ENCODE results near the gene COL4A2.

The COL4A2 gene

DNA sequence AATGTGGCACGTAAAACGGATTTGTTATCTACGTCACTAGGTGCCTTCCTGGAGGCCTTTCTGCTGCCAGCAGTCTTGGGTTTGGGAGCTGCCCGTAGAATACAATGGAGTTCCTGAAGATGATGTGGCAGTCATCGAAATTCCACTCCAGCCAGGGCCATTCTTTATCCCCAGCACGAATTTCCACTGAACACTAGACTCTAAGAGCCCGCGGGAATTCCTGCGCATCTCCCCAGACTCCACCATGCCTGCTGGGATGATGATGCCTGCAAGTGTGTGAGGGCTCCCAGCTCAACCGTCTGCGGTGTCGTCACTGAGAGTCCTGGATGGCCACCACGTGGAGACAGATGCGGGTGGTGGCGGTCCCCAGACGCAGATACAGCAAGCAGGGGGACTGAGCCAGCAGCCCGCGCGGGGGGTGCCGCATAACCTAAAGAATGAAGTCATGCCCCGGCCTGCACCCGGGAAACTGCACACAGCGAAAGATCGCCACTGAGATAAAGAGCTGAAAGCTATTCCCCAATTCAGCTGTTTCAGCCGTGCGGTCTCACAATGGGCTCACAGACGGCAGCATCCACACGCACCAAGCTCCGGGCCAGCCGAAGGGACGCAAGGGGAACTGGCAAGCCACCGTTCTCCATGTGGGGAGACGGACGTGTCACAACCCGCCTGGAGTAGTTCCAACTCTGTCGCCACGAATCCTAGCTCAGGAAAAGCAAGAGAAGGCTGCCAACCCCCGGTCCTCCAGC is 41.2 kb upstream of the COL4A2 start:
- peaks cover 49% of the 10 kb centered on the region for H3K4me1 ChIP-seq (ENCODE audit: control insufficient read depth, insufficient read depth, low read length)
- H3K4me3 ChIP-seq (ENCODE audit: low read length), result no peak overlapping the region
- no peaks in the 10 kb centered on the region for H3K36me3 ChIP-seq (ENCODE audit: control insufficient read depth, insufficient read depth, low read length)
- no peak overlapping the region for H3K9ac ChIP-seq (ENCODE audit: low read length)
- no peaks in the 10 kb centered on the region for H3K27me3 ChIP-seq (ENCODE audit: control insufficient read depth, insufficient read depth, low read length)
- H3K27ac ChIP-seq (ENCODE audit: low read depth, low read length), result peak overlapping the region; percentile 54

DNA sequence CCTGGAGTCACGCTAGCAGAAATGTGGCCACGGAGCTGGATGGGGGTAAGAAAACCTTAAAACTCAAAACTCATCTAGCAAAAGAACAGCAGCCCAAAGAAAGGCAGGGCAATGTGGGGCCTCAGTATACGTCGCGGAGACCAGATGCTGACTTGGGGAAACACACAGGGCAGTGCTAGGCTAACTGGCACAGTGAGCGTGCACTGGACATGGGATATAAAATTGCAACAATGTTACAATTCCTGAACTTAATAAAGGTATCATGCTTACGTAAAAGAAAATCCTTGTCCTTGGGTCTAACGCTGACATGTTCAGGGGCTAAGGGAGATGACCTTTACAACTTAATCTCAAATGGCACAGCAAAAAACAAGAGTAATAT is 40.7 kb upstream of the COL4A2 start:
- Histone ChIP-seq H3K4me1 (ENCODE audit: control insufficient read depth, insufficient read depth, low read length) (peaks cover 54% of the 10 kb centered on the region), H3K9ac (ENCODE audit: low read length) (no peak overlapping the region), H3K27me3 (ENCODE audit: control insufficient read depth, insufficient read depth, low read length) (no peaks in the 10 kb centered on the region), H3K4me3 (ENCODE audit: low read length) (no peak overlapping the region), H3K27ac (ENCODE audit: low read depth, low read length) (peak overlapping the region; percentile 54), H3K36me3 (ENCODE audit: control insufficient read depth, insufficient read depth, low read length) (no peaks in the 10 kb centered on the region)

DNA sequence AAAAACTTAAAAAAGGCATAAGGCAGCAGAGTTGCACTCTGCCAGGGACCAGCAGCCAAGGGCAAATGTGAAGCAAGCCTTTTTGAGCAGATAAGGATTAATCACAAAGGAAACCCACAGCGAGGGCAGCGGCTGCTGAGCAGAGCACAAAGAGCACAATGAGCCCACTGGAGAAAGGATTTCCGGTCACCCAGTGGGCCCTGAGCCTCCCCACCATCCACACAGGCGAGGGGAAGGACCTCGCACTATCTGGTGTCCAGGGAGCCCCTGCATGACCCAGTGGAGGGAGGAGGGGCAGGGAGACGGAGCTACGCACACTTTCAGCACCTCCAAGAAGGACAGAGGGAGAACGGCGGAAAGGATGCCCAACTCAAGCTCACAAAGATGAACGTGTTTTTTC is 40.1 kb upstream of the COL4A2 start:
- H3K36me3 ChIP-seq (ENCODE audit: control insufficient read depth, insufficient read depth, low read length), result no peaks in the 10 kb centered on the region
- no peaks in the 10 kb centered on the region for H3K27me3 ChIP-seq (ENCODE audit: control insufficient read depth, insufficient read depth, low read length)
- no peak overlapping the region for H3K27ac ChIP-seq (ENCODE audit: low read depth, low read length)
- H3K4me3 ChIP-seq (ENCODE audit: low read length), result no peak overlapping the region
- peaks cover 48% of the 10 kb centered on the region for H3K4me1 ChIP-seq (ENCODE audit: control insufficient read depth, insufficient read depth, low read length)
- H3K9ac ChIP-seq (ENCODE audit: low read length), result no peak overlapping the region

DNA sequence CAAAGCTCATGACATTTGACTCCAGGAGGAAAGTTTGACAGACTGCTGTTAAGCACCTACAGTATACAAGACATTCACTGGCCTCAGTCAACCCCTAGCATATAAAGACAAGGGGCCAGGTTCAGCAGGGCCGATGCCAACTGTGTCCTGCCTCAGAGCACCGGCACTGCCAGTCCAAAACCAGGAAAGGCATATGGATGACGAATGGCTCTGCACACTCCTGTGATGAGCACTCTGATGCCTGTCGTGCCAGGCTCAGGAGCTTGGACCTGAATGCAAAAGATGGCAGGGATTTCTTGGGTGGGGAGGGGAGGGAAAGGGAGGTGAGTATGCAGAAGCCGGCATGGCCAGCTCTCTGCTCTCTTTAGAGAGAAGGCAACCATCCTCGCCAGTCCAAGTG is 39.0 kb upstream of the COL4A2 start:
- H3K27ac ChIP-seq (ENCODE audit: low read depth, low read length), result no peak overlapping the region
- H3K36me3 ChIP-seq (ENCODE audit: control insufficient read depth, insufficient read depth, low read length), result no peaks in the 10 kb centered on the region
- no peak overlapping the region for H3K9ac ChIP-seq (ENCODE audit: low read length)
- H3K27me3 ChIP-seq (ENCODE audit: control insufficient read depth, insufficient read depth, low read length), result no peaks in the 10 kb centered on the region
- H3K4me3 ChIP-seq (ENCODE audit: low read length), result no peak overlapping the region
- peaks cover 38% of the 10 kb centered on the region for H3K4me1 ChIP-seq (ENCODE audit: control insufficient read depth, insufficient read depth, low read length)

DNA sequence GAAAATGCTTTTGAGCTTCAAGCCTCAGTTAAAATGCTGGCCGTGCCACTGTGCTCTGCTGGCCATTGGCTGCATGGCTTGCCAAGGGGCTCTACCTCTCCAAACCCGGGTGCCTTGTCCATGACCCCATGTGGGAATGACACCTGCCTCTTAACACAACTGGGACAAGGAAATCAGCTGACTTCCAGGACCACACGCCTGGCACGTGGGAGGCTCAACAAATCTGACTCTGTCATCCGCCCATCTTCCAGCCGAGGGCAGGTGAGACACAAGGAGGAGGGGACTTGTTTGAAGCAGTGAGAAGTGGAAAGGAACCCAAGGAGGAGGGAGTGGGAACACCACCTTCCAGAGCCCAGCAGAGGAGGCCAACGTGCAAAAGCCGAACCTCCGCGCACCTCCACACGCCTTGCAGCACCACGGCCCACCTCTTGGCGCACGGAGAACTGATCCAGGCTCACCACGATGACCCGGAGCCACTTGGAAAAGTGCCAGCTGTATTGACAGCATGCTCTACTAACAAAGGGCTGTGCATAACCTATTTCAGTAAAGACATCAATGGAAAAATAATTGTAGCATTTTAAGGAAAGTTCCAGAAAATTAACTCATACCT is 38.4 kb upstream of the COL4A2 start:
- H3K9ac ChIP-seq (ENCODE audit: low read length), result no peak overlapping the region
- H3K4me1 ChIP-seq (ENCODE audit: control insufficient read depth, insufficient read depth, low read length), result peaks cover 34% of the 10 kb centered on the region
- H3K27me3 ChIP-seq (ENCODE audit: control insufficient read depth, insufficient read depth, low read length), result no peaks in the 10 kb centered on the region
- H3K36me3 ChIP-seq (ENCODE audit: control insufficient read depth, insufficient read depth, low read length), result no peaks in the 10 kb centered on the region
- no peak overlapping the region for H3K4me3 ChIP-seq (ENCODE audit: low read length)
- H3K27ac ChIP-seq (ENCODE audit: low read depth, low read length), result no peak overlapping the region

DNA sequence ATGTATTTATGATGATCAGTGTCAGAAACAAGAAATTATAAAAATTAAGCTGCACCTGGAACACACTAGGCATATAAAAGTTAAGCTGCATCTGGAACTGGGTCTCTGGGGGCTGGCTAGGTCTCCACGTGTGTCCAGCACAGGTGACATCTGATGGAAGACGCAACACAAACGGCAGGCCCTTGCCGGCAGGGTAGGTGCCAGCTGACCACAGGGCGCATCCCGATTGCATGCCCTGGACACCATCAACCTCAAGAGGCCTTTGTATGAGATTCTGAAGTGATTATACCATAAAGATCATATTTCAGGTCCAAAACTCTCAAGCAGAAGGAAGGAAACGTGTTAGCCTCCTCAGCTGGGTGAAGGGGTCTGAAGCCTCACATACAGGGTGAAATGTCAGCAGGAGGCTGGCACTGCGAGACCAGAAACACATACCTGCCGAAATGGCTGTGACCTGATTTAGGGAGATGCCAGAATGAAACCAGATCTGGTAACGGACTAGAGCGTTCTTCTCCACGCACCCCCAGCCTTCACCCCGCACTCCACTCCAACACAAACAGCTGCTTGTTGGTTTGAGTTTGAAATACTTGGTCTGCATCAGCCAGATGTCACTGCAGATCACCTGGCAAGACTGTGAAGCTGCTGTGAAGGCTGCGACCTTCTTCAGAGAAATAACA is 37.4 kb upstream of the COL4A2 start:
- Histone ChIP-seq H3K9ac (ENCODE audit: low read length) (no peak overlapping the region), H3K36me3 (ENCODE audit: control insufficient read depth, insufficient read depth, low read length) (no peaks in the 10 kb centered on the region), H3K27me3 (ENCODE audit: control insufficient read depth, insufficient read depth, low read length) (no peaks in the 10 kb centered on the region), H3K4me1 (ENCODE audit: control insufficient read depth, insufficient read depth, low read length) (peaks cover 37% of the 10 kb centered on the region), H3K27ac (ENCODE audit: low read depth, low read length) (peak overlapping the region; percentile 11), H3K4me3 (ENCODE audit: low read length) (no peak overlapping the region)

DNA sequence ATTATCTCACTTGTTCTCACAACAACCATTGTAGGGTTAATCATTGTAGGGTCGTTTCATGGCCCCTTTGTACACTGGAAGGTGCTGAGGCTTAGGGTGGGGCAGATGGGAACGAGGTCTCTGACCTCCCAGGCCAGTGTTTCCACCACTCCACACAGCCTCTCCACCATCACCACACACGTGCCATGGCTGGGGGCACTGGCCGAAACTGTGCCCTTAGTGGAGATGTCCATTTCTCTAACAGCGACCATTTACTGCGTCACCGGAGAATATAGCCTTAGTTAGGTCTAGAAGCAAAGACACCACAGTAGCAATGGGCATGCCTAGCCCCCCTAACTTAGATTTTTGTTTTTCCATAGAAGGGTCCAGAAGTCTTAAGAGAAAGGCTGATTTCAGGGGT is 36.6 kb upstream of the COL4A2 start:
- Histone ChIP-seq H3K36me3 (ENCODE audit: control insufficient read depth, insufficient read depth, low read length) (no peaks in the 10 kb centered on the region), H3K27ac (ENCODE audit: low read depth, low read length) (no peak overlapping the region), H3K4me3 (ENCODE audit: low read length) (no peak overlapping the region), H3K27me3 (ENCODE audit: control insufficient read depth, insufficient read depth, low read length) (no peaks in the 10 kb centered on the region), H3K9ac (ENCODE audit: low read length) (no peak overlapping the region), H3K4me1 (ENCODE audit: control insufficient read depth, insufficient read depth, low read length) (peaks cover 41% of the 10 kb centered on the region)

DNA sequence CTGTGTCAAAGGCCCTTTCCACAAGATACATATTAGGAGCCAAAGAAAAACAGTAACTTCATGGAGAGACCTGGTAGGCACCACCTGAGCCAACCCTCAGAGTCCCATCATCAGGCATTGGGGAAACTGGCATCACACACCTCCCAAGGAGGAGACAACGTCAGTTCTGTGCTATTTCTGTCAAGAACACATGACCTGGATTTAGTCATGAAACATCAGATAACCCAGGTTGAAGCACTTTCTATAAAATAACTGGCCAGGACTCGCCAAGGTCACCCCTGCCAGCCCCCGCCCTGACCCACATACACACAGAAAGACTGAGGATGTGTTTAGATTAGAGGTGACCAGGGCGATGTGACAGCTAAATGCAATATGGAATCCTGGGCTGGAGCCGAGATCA is 35.8 kb upstream of the COL4A2 start:
- Histone ChIP-seq H3K27ac (ENCODE audit: low read depth, low read length) (peak overlapping the region; percentile 19), H3K27me3 (ENCODE audit: control insufficient read depth, insufficient read depth, low read length) (no peaks in the 10 kb centered on the region), H3K4me1 (ENCODE audit: control insufficient read depth, insufficient read depth, low read length) (peaks cover 40% of the 10 kb centered on the region), H3K4me3 (ENCODE audit: low read length) (no peak overlapping the region), H3K9ac (ENCODE audit: low read length) (no peak overlapping the region), H3K36me3 (ENCODE audit: control insufficient read depth, insufficient read depth, low read length) (no peaks in the 10 kb centered on the region)

DNA sequence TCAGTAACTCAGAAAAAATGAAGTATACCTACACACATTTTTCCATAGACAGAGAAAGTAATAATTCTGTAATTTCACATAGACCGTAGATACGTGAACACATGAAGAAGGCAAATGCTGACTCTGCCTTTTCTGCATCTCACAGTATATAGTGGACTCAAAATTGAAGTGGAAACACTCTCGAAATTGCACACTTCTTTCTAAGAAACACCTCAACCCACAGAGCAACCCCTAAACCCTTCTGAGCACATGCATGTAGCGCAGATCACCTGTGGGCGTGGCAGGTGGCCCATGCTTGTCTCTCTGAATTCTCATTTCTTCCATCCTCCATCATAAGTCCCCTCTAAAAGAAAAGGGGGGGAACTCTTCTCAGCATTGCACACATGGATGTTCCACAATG is 34.9 kb upstream of the COL4A2 start:
- H3K9ac ChIP-seq (ENCODE audit: low read length), result no peak overlapping the region
- peaks cover 35% of the 10 kb centered on the region for H3K4me1 ChIP-seq (ENCODE audit: control insufficient read depth, insufficient read depth, low read length)
- no peaks in the 10 kb centered on the region for H3K27me3 ChIP-seq (ENCODE audit: control insufficient read depth, insufficient read depth, low read length)
- no peak overlapping the region for H3K27ac ChIP-seq (ENCODE audit: low read depth, low read length)
- H3K36me3 ChIP-seq (ENCODE audit: control insufficient read depth, insufficient read depth, low read length), result no peaks in the 10 kb centered on the region
- H3K4me3 ChIP-seq (ENCODE audit: low read length), result no peak overlapping the region

DNA sequence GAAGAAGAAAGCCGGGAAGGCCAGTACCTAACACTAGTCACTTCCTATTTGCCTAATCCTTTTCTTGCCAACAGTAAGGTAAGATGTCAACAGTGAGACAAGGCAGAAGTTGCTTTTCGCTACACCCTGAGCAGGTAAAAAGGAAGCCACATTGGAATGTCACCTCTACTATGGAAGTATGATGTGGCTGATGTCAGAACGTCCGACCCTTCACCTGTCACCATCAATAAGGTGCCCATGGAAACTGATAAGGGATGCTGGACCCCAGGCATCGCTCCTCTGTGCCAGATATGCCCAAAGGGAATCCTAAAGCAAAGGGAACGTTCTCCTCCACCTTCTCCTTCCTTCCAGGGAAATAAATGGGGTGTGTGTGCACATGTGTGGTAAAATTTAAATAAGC is 34.4 kb upstream of the COL4A2 start:
- peaks cover 35% of the 10 kb centered on the region for H3K4me1 ChIP-seq (ENCODE audit: control insufficient read depth, insufficient read depth, low read length)
- H3K27ac ChIP-seq (ENCODE audit: low read depth, low read length), result no peak overlapping the region
- H3K27me3 ChIP-seq (ENCODE audit: control insufficient read depth, insufficient read depth, low read length), result no peaks in the 10 kb centered on the region
- H3K36me3 ChIP-seq (ENCODE audit: control insufficient read depth, insufficient read depth, low read length), result no peaks in the 10 kb centered on the region
- H3K4me3 ChIP-seq (ENCODE audit: low read length), result no peak overlapping the region
- H3K9ac ChIP-seq (ENCODE audit: low read length), result no peak overlapping the region

DNA sequence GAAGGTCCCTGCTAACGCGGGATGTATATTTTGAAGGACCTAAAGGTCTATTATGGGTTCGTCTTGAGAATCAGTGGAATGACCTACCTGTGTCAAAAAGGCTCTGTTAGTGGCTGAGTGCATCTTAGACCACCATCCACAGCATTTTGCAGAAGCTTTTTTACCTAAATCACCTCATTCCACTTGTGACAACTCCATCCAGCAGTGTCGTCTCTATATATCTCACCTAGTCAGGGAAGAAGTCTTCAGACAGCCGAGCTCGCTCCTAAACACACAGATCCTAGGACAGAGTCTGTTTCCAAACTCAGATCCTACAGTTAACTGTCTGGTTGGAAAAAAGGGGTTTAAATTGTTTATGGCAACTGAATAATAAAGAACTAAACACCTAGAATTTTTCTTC is 33.8 kb upstream of the COL4A2 start:
- H3K27ac ChIP-seq (ENCODE audit: low read depth, low read length), result no peak overlapping the region
- no peak overlapping the region for H3K4me3 ChIP-seq (ENCODE audit: low read length)
- H3K27me3 ChIP-seq (ENCODE audit: control insufficient read depth, insufficient read depth, low read length), result no peaks in the 10 kb centered on the region
- H3K4me1 ChIP-seq (ENCODE audit: control insufficient read depth, insufficient read depth, low read length), result peaks cover 32% of the 10 kb centered on the region
- H3K9ac ChIP-seq (ENCODE audit: low read length), result no peak overlapping the region
- no peaks in the 10 kb centered on the region for H3K36me3 ChIP-seq (ENCODE audit: control insufficient read depth, insufficient read depth, low read length)

DNA sequence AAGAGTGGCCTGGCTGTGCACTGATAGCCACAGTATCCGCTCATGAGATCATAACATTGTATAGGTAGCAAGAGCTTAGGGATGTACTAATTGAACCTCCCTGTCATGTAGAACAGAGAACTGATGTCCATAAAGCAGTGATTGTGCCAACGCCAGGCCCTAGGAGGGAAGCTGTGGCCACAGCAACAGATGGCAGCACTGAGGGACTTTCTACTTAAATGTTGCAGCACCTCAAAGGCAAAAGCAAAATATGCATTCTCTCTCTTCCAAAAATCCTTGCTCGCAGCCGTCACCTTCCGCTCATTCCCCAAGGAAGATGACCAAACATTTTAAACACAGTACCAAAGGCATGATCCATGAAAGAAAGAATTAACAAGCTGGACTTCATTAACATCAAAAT is 32.4 kb upstream of the COL4A2 start:
- Histone ChIP-seq H3K9ac (ENCODE audit: low read length) (no peak overlapping the region), H3K4me1 (ENCODE audit: control insufficient read depth, insufficient read depth, low read length) (peaks cover 28% of the 10 kb centered on the region), H3K36me3 (ENCODE audit: control insufficient read depth, insufficient read depth, low read length) (no peaks in the 10 kb centered on the region), H3K27me3 (ENCODE audit: control insufficient read depth, insufficient read depth, low read length) (no peaks in the 10 kb centered on the region), H3K27ac (ENCODE audit: low read depth, low read length) (peak overlapping the region; percentile 52), H3K4me3 (ENCODE audit: low read length) (no peak overlapping the region)
